HEK293 (cell line): ENCODE data around the gene TAS1R3.

ENCODE experiments used
- CTCF ChIA-PET: fragments of 350-600 bp; formaldehyde crosslinking; extraction: SDS; loops from one replicate; lab custom pipeline; 2021; ENCODE audit warnings: antibody characterized with exemption; lab: Yijun Ruan, JAX
- POLR2A ChIA-PET: fragments of 300-600 bp; formaldehyde crosslinking; extraction: SDS; loops from one replicate; lab custom pipeline; 2020; ENCODE audit warnings: antibody characterized with exemption, inconsistent platforms; lab: Yijun Ruan, JAX
- H3K27ac ChIP-seq: fragments of 200-500 bp; sonication (Bioruptor generic); 2 replicates; pipeline ENCODE4 v1.5.1; 2014; ENCODE audit warnings: low read depth, low read length, control low read depth, inconsistent platforms; ENCODE audit errors: extremely low read depth
- H3K36me3 ChIP-seq, 2 experiments: fragments of 200-500 bp in 1 of 2; sonication (Bioruptor generic) in 1 of 2; 1 replicate in 1 of 2; 2 replicates in 1 of 2; pipeline ENCODE4 v1.5.1; 2014 to 2017; ENCODE audit warnings: inconsistent platforms in 2 of 2, low read length in 2 of 2; ENCODE audit not compliant: control insufficient read depth in 2 of 2, insufficient read depth in 1 of 2
- H3K4me1 ChIP-seq: fragments of 200-500 bp; sonication (Bioruptor generic); 2 replicates; pipeline ENCODE4 v1.5.1; 2014; ENCODE audit warnings: mild to moderate bottlenecking, low read length, inconsistent platforms; ENCODE audit not compliant: control insufficient read depth, insufficient read depth
- H3K4me3 ChIP-seq: 2 replicates; pipeline ENCODE4 v1.5.1; 2011; ENCODE audit warnings: low read depth, mild to moderate bottlenecking, control low read depth, low read length, moderate library complexity
- H3K9me3 ChIP-seq: fragments of 200-500 bp; sonication (Bioruptor generic); 2 replicates; pipeline ENCODE4 v1.5.1; 2014; ENCODE audit warnings: low read depth, low read length, inconsistent platforms; ENCODE audit not compliant: control insufficient read depth, insufficient read depth
- ATF2 ChIP-seq: fragments of 450-650 bp; formaldehyde crosslinking; IDR thresholded peaks from 2 replicates; pipeline ENCODE4 v1.5.1; 2016; ENCODE audit warnings: missing biosample characterization, missing genetic modification characterization, low read depth
- FEZF1 ChIP-seq: fragments of 450-650 bp; formaldehyde crosslinking; IDR thresholded peaks from 2 replicates; pipeline ENCODE4 v1.5.1; 2016; ENCODE audit warnings: missing biosample characterization, missing genetic modification characterization
- GLIS2 ChIP-seq: fragments of 450-650 bp; formaldehyde crosslinking; IDR thresholded peaks from 2 replicates; pipeline ENCODE4 v1.5.1; 2016; ENCODE audit warnings: missing biosample characterization, missing genetic modification characterization
- HIC1 ChIP-seq: fragments of 450-650 bp; formaldehyde crosslinking; IDR thresholded peaks from 2 replicates; pipeline ENCODE4 v1.5.1; 2016; ENCODE audit warnings: missing biosample characterization, missing genetic modification characterization
- MZF1 ChIP-seq: fragments of 450-650 bp; formaldehyde crosslinking; IDR thresholded peaks from 2 replicates; pipeline ENCODE4 v1.5.1; 2017; ENCODE audit warnings: missing biosample characterization, missing genetic modification characterization, borderline replicate concordance
- PRDM10 ChIP-seq: fragments of 450-650 bp; formaldehyde crosslinking; IDR thresholded peaks from 2 replicates; pipeline ENCODE4 v1.5.1; 2016; ENCODE audit warnings: missing biosample characterization, missing genetic modification characterization
- ZBTB6 ChIP-seq: fragments of 450-650 bp; formaldehyde crosslinking; IDR thresholded peaks from 2 replicates; pipeline ENCODE4 v1.5.1; 2017; ENCODE audit warnings: missing biosample characterization, missing genetic modification characterization
- ZNF416 ChIP-seq: fragments of 450-650 bp; formaldehyde crosslinking; IDR thresholded peaks from 2 replicates; pipeline ENCODE4 v1.5.1; 2016; ENCODE audit warnings: missing biosample characterization, missing genetic modification characterization
- ZNF449 ChIP-seq: fragments of 450-650 bp; formaldehyde crosslinking; IDR thresholded peaks from 2 replicates; pipeline ENCODE4 v1.5.1; 2017; ENCODE audit warnings: missing biosample characterization, mild to moderate bottlenecking, missing genetic modification characterization, moderate library complexity
- ZNF561 ChIP-seq: fragments of 450-650 bp; IDR thresholded peaks from 2 replicates; pipeline ENCODE4 v1.5.1; 2018; ENCODE audit warnings: missing biosample characterization, missing genetic modification characterization, borderline replicate concordance
- ZNF580 ChIP-seq: fragments of 450-650 bp; formaldehyde crosslinking; IDR thresholded peaks from 2 replicates; pipeline ENCODE4 v1.5.1; 2016; ENCODE audit warnings: missing biosample characterization, missing genetic modification characterization
- ZNF585B ChIP-seq: fragments of 450-650 bp; formaldehyde crosslinking; IDR thresholded peaks from 2 replicates; pipeline ENCODE4 v1.5.1; 2016; ENCODE audit warnings: missing biosample characterization, missing genetic modification characterization
- ZNF600 ChIP-seq: fragments of 450-650 bp; formaldehyde crosslinking; IDR thresholded peaks from 2 replicates; pipeline ENCODE4 v1.5.1; 2016; ENCODE audit warnings: missing biosample characterization, missing genetic modification characterization
- ZNF624 ChIP-seq: fragments of 450-650 bp; formaldehyde crosslinking; IDR thresholded peaks from 2 replicates; pipeline ENCODE4 v1.5.1; 2017; ENCODE audit warnings: missing biosample characterization, missing genetic modification characterization
- ZNF645 ChIP-seq: fragments of 450-650 bp; formaldehyde crosslinking; IDR thresholded peaks from 2 replicates; pipeline ENCODE4; 2016; ENCODE audit warnings: missing biosample characterization, missing genetic modification characterization

The TAS1R3 gene

GRCh38 chr1:1332774-1333480, 1.8 kb downstream of the TAS1R3 start (continued):
- TF ChIP-seq ZNF645 (tag by site-specific recombination): no peak

- POLR2A ChIA-PET: interaction anchor here (1.5 kb wide), 1 partner anchor 14 kb away, joined by 4 read pairs; no protein-coding TSS in a partner anchor
- CTCF ChIA-PET: no interaction called here
- no peaks in the 10 kb centered on the region for H3K4me1 ChIP-seq
- no peak overlapping the region for H3K27ac ChIP-seq
- H3K4me3 ChIP-seq: no peak overlapping the region
- no peaks in the 10 kb centered on the region for H3K9me3 ChIP-seq
- H3K36me3 ChIP-seq: peaks cover 0 to 47% of the 10 kb centered on the region in 2 experiments; a peak in 1 of 3 replicates
- TF ChIP-seq ZNF580: no peak
- peak; percentile 62 for TF ChIP-seq PRDM10
- no peak for TF ChIP-seq ZNF449 (tag by site-specific recombination)
- TF ChIP-seq HIC1 (tag by site-specific recombination): 0 out of 2 replicates have a peak, but pooled peaks have one; percentile 65
- TF ChIP-seq ZNF561 (tag by site-specific recombination): no peak
- no peak for TF ChIP-seq ZNF585B (tag by site-specific recombination)
- TF ChIP-seq MZF1 (tag by site-specific recombination): no peak
- TF ChIP-seq FEZF1: no peak
- peak; percentile 88 for TF ChIP-seq ZNF600
- no peak for TF ChIP-seq ZNF416 (tag by site-specific recombination)
- TF ChIP-seq ZBTB6: no peak
- no peak for TF ChIP-seq ATF2
- TF ChIP-seq ZNF624 (tag by site-specific recombination): no peak
- TF ChIP-seq GLIS2 (tag by site-specific recombination): peak; percentile 24; the same call in 1 of the 2 replicates
Measured at GRCh38 chr1:1333551-1334241, 2.6 kb downstream of the TAS1R3 start.
